ENCODE results near the gene RAI1.

Gene RAI1

DNA sequence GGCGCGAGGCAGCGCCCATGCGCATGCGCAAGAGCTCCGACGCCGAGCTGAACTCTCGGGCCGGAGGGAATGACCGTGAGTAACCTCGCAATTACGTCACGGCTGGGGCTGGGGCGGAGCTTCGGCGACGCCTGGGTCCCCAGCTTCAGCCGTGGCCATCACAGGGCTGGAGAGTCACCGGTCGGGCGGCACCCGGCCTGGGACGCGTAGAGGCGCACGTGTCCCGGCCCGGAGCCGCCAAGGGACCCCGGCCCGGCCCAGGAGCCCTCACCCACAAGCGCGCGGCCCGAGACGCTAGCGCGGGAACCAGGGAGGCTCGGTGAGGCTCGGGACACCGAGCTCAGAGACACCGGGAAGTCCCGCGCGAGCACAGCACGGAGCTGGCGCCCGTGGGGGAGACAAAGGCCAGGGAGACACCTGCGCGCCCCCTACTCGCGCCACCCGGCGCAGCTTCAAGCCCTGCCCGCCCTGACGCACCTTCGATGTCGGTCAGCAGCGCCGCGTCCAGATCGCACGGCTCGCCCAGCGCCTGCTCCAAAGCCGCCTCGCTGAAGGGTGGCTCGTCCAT, 155.1 kb downstream of the RAI1 start (continued):
- no peak for TF ChIP-seq GLI2 (tag by site-specific recombination; IDR thresholded peaks at IDR 0.05; ENCODE audit: borderline replicate concordance, low read depth)
- peak; percentile 70 for TF ChIP-seq KLF16 (tag by site-specific recombination; IDR thresholded peaks at IDR 0.05)
- TF ChIP-seq ZNF791 (tag by site-specific recombination; IDR thresholded peaks at IDR 0.05): no peak
- TF ChIP-seq KLF8 (tag by site-specific recombination; IDR thresholded peaks at IDR 0.05): 0 out of 2 replicates have a peak, but pooled peaks have one; percentile 57
- TF ChIP-seq YY1 (tag by site-specific recombination; IDR thresholded peaks at IDR 0.05): 0 out of 2 replicates have a peak, but pooled peaks have one; percentile 38
- peak; percentile 59 for TF ChIP-seq SP3 (tag by site-specific recombination; IDR thresholded peaks at IDR 0.05)
- no peak for TF ChIP-seq ZNF658 (tag by site-specific recombination; IDR thresholded peaks at IDR 0.05)
- no peak for TF ChIP-seq ZIC2 (tag by site-specific recombination; IDR thresholded peaks at IDR 0.05)
- TF ChIP-seq ZNF843 (tag by site-specific recombination; IDR thresholded peaks at IDR 0.05): peak; percentile 53
- TF ChIP-seq, protein P1, sequence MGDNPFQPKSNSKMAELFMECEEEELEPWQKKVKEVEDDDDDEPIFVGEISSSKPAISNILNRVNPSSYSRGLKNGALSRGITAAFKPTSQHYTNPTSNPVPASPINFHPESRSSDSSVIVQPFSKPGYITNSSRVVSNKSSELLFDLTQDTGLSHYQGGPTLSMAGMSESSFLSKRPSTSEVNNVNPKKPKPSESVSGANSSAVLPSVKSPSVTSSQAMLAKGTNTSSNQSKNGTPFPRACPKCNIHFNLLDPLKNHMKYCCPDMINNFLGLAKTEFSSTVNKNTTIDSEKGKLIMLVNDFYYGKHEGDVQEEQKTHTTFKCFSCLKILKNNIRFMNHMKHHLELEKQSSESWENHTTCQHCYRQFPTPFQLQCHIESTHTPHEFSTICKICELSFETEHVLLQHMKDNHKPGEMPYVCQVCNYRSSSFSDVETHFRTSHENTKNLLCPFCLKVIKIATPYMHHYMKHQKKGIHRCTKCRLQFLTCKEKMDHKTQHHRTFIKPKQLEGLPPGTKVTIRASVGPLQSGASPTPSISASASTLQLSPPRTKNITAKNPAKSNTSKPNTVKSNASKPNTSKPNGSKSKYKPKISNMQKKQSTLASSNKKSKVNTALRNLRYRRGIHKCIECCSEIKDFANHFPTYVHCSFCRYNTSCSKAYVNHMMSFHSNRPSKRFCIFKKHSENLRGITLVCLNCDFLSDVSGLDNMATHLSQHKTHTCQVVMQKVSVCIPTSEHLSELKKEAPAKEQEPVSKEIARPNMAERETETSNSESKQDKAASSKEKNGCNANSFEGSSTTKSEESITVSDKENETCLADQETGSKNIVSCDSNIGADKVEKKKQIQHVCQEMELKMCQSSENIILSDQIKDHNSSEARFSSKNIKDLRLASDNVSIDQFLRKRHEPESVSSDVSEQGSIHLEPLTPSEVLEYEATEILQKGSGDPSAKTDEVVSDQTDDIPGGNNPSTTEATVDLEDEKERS (tag by site-specific recombination; IDR thresholded peaks at IDR 0.05): no peak
- peak; percentile 88 for TF ChIP-seq GLIS1 (tag by site-specific recombination; IDR thresholded peaks at IDR 0.05)
- TF ChIP-seq, protein P2, sequence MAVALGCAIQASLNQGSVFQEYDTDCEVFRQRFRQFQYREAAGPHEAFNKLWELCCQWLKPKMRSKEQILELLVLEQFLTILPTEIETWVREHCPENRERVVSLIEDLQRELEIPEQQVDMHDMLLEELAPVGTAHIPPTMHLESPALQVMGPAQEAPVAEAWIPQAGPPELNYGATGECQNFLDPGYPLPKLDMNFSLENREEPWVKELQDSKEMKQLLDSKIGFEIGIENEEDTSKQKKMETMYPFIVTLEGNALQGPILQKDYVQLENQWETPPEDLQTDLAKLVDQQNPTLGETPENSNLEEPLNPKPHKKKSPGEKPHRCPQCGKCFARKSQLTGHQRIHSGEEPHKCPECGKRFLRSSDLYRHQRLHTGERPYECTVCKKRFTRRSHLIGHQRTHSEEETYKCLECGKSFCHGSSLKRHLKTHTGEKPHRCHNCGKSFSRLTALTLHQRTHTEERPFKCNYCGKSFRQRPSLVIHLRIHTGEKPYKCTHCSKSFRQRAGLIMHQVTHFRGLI (tag by site-specific recombination; IDR thresholded peaks at IDR 0.05): peak; percentile 80
- 0 out of 2 replicates have a peak, but pooled peaks have one; percentile 13 for TF ChIP-seq ZBTB1 (tag by site-specific recombination; IDR thresholded peaks at IDR 0.05)
- no peak for TF ChIP-seq ZNF544 (tag by site-specific recombination; IDR thresholded peaks at IDR 0.05)
- TF ChIP-seq ATF2 (tag by site-specific recombination; IDR thresholded peaks at IDR 0.05; ENCODE audit: low read depth): peak; percentile 97
- peak; percentile 57 for TF ChIP-seq BCL11A (tag by site-specific recombination; IDR thresholded peaks at IDR 0.05; ENCODE audit: low read depth)
- TF ChIP-seq WT1 (tag by site-specific recombination; IDR thresholded peaks at IDR 0.05): peak; percentile 19; the same call in 1 of the 2 replicates
- no peak for TF ChIP-seq ZNF138 (tag by site-specific recombination; IDR thresholded peaks at IDR 0.05; ENCODE audit: borderline replicate concordance)
- TF ChIP-seq ZNF121 (tag by site-specific recombination; IDR thresholded peaks at IDR 0.05): peak; percentile 81
- TF ChIP-seq ZNF211 (tag by site-specific recombination; IDR thresholded peaks at IDR 0.05; ENCODE audit: low read depth): no peak
- TF ChIP-seq ZNF580 (tag by site-specific recombination; IDR thresholded peaks at IDR 0.05): peak; percentile 13; the same call in 1 of the 2 replicates
- no peak; the same call in 1 of the 2 replicates for TF ChIP-seq ZNF394 (tag by site-specific recombination; IDR thresholded peaks at IDR 0.05; ENCODE audit: borderline replicate concordance)
- no peak for TF ChIP-seq ZNF19 (tag by site-specific recombination; IDR thresholded peaks at IDR 0.05; ENCODE audit: low read depth)
- TF ChIP-seq ZNF558 (tag by site-specific recombination; IDR thresholded peaks at IDR 0.05): no peak
- peak; percentile 58 for TF ChIP-seq KLF1 (tag by site-specific recombination; IDR thresholded peaks at IDR 0.05)
- TF ChIP-seq ZBTB10 (tag by site-specific recombination; IDR thresholded peaks at IDR 0.05): peak; percentile 77
- TF ChIP-seq ZNF23 (tag by site-specific recombination; IDR thresholded peaks at IDR 0.05; ENCODE audit: borderline replicate concordance): 0 out of 2 replicates have a peak, but pooled peaks have one; percentile 32
- no peak for TF ChIP-seq ZNF114 (tag by site-specific recombination; IDR thresholded peaks at IDR 0.05)
- TF ChIP-seq KLF17 (tag by site-specific recombination; IDR thresholded peaks at IDR 0.05): peak; percentile 68

All from HEK293 (cell line).